Rectal smooth muscle tissue (tissue), 1 donor: ENCODE measurements around the gene ACOX3.

Experiments used
- H3K27ac ChIP-seq: one replicate; pipeline ENCODE4 v1.7.0; 2013; ENCODE audit warnings: low read depth, low read length, inconsistent platforms
- H3K27me3 ChIP-seq: one replicate; pipeline ENCODE4 v1.7.0; 2013; ENCODE audit warnings: low read length; ENCODE audit not compliant: control insufficient read depth, insufficient read depth
- H3K36me3 ChIP-seq: one replicate; pipeline ENCODE4 v1.7.0; 2013; ENCODE audit warnings: low read length; ENCODE audit not compliant: control insufficient read depth, insufficient read depth
- H3K4me1 ChIP-seq: one replicate; pipeline ENCODE4 v1.7.0; 2013; ENCODE audit warnings: low read length; ENCODE audit not compliant: control insufficient read depth, insufficient read depth
- H3K4me3 ChIP-seq: one replicate; pipeline ENCODE4 v1.7.0; 2013; ENCODE audit warnings: low read length
- H3K9ac ChIP-seq: one replicate; pipeline ENCODE4 v1.7.0; 2013; ENCODE audit warnings: low read length

Gene ACOX3

DNA sequence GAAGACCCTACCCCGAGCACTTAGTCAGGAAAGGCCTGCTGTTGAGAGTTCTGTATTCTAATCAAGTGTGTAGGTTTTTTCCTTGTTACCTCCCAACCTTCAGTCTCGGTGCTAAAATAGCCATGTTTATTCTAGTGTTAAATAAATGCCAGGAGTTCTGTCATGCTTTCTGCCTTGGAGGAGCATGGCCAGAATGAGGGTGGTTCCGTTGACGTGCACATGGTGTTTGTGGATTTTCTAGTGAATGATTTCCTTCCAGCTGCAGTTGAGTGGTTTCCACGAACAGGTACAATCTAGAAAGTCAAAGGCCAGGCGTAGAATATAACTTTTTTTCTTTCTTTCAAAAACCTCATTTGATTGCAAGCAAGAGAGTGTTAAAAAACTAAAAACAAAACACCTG lies 21.1 kb upstream of the ACOX3 start:
- Histone ChIP-seq H3K36me3 (peaks cover 25% of the 10 kb centered on the region), H3K9ac (no peak overlapping the region), H3K4me3 (no peak overlapping the region), H3K27ac (no peak overlapping the region), H3K4me1 (no peaks in the 10 kb centered on the region), H3K27me3 (no peaks in the 10 kb centered on the region)

DNA sequence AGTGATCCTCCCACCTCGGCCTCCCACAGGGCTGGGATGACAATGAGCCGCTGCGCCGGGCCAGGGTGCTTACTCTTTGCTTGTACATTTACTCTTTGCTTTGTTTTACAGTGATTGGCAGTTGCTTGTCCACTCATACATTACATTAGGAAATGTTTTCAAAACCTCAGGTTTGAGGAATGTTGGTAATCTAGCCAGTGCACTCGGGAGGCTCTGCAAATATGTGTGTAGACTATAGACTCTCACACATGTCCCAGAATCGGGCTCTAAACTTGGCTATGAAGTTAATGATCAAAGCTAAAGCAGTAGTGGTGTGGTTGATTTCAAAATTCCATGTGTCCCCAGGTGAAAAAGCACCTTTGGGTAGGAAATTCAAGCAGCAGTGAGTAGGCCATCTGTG lies 20.6 kb upstream of the ACOX3 start:
- Histone ChIP-seq H3K27ac (no peak overlapping the region), H3K4me1 (no peaks in the 10 kb centered on the region), H3K9ac (no peak overlapping the region), H3K36me3 (peaks cover 26% of the 10 kb centered on the region), H3K27me3 (no peaks in the 10 kb centered on the region), H3K4me3 (no peak overlapping the region)

DNA sequence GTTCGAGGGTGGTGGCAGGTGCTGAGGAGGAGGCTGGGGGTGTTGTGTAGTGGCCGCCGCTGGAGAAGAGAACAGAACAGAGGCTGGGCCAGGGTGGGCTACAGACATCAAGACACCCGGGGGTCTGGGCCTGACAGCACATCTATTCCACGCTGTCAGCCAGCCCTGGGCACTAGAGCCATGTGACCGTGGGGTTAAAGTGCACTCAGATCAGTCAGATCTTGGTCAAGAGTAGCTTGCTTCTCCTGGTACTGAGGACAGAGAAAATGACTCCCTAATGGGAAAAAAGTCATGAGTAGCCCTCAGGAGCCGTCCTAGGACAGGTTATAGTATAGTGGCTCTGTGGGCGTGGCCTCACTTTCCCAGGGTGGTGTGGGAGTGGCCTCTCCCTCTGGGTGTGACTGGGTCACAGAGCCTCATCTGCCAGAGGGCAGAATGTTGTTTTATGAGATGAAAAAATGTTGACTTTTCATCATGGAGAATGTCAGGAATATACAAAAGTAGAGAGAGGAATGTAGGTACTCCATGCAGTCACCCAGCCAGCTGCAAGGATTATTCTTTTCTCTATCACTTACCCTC lies 19.4 kb upstream of the ACOX3 start:
- H3K9ac ChIP-seq, result no peak overlapping the region
- H3K4me3 ChIP-seq, result no peak overlapping the region
- peaks cover 25% of the 10 kb centered on the region for H3K36me3 ChIP-seq
- H3K27ac ChIP-seq, result no peak overlapping the region
- H3K4me1 ChIP-seq, result no peaks in the 10 kb centered on the region
- no peaks in the 10 kb centered on the region for H3K27me3 ChIP-seq

DNA sequence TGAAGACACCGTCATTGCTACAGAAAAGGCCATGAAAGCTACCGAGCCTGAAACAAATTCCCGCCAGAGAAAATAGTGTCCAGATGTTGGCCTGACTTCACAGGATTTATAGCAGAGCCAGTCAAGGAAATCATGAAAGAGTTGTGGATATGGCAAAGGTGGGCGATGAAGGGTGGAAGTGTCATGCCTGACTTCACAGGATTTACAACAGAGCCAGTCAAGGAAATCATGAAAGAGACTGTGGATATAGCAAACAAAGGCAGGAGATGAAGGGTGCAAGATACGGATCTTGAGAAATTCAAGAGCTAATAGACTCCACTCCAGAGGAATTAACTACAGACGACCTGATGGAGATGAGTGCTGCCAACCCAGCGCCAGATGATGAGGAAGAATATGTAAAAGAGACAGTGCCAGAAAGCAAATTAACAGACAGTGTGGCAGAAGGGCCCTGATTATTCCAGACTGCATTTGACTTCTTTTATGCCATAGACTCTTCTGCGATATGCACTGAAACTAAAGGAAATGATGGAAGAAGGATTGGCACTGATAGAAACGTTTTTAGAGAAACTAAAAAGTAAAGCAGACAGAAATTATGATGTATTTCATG lies 17.2 kb upstream of the ACOX3 start:
- Histone ChIP-seq H3K27me3 (no peaks in the 10 kb centered on the region), H3K4me3 (no peak overlapping the region), H3K36me3 (peaks cover 33% of the 10 kb centered on the region), H3K9ac (no peak overlapping the region), H3K4me1 (no peaks in the 10 kb centered on the region), H3K27ac (no peak overlapping the region)

DNA sequence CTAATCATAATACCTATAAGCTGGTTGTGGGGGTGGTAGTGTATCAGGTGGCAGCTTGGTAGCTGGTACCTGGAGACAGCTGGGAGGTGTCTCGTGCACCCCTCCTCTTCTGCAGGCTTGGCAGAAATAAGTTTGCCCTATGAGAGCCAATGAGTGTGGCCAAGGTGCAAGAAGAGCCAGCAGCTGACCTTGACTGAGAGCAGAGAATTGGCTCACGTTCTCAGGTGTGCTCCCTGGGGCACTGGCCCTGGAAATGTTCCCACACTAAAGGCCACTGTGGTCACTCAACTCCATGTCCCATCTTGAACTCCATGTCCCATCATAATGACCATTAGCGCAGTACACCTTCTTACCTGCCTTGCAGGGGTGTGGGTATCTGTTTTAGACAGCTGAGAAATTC lies 13.4 kb upstream of the ACOX3 start:
- no peak overlapping the region for H3K27ac ChIP-seq
- H3K27me3 ChIP-seq, result no peaks in the 10 kb centered on the region
- H3K4me1 ChIP-seq, result no peaks in the 10 kb centered on the region
- H3K36me3 ChIP-seq, result peaks cover 37% of the 10 kb centered on the region
- H3K4me3 ChIP-seq, result no peak overlapping the region
- no peak overlapping the region for H3K9ac ChIP-seq

DNA sequence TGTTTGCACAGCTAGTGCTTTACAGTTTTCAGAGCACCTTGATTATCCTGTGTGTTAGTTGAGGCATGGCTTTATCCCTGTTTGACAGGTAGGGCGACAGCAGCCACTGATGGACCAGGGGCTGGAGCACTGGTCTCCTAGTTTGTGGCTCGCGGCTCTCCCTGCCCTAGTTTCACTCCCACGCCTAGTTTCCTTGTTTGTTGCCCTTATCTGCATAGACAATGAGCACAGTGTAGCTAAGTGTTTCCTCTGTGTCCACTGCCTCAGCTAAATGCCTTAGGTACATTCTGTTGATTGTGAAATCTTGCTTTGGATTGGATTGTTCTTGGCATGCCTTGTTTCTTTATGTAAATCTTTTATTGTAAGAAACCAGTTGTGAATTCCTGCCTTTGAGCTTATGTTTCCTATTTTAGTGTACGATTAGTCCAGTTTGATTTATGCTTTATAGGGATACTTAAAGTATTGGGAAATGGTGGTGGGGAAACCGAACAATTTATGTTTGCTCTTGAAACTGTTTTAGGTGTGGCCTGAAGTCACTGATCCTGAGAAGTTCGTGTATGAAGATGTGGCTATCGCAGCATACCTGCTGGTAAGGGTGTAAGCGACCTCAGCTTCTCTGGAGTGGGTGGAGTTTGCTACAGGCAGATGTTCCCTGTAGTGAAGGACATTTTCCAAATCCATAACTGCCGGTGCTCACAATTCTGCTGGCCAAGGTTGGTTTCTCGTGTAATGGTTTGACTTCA lies 11.1 kb upstream of the ACOX3 start:
- Histone ChIP-seq H3K4me3 (no peak overlapping the region), H3K9ac (no peak overlapping the region), H3K36me3 (peaks cover 36% of the 10 kb centered on the region)

DNA sequence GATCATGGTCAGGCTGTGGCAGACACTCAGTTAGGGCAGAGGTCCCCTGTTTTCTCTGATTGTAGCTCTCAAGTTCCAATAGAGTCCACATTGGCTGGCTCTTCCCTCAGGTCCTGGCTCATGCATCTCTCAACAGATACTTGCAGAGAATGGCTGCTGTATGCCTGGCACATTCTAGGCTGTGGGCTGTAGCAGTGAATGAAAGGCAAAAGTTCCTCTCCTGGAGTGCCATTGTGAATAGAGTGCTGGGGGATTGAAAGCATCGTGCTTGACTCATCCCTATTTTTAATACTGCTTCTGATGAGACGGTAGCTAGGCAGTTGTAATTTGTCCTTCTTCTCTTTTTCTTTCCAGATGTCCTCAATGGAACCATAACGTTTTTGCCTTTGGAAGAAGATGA lies 5.6 kb upstream of the ACOX3 start:
- Histone ChIP-seq H3K27ac (no peak overlapping the region), H3K9ac (no peak overlapping the region), H3K36me3 (peaks cover 9% of the 10 kb centered on the region), H3K4me1 (peaks cover 13% of the 10 kb centered on the region), H3K27me3 (no peaks in the 10 kb centered on the region), H3K4me3 (no peak overlapping the region)

More for the DNA sequence above, 11.1 kb upstream of the ACOX3 start:
- H3K27ac ChIP-seq, result no peak overlapping the region
- no peaks in the 10 kb centered on the region for H3K4me1 ChIP-seq
- H3K27me3 ChIP-seq, result no peaks in the 10 kb centered on the region

DNA sequence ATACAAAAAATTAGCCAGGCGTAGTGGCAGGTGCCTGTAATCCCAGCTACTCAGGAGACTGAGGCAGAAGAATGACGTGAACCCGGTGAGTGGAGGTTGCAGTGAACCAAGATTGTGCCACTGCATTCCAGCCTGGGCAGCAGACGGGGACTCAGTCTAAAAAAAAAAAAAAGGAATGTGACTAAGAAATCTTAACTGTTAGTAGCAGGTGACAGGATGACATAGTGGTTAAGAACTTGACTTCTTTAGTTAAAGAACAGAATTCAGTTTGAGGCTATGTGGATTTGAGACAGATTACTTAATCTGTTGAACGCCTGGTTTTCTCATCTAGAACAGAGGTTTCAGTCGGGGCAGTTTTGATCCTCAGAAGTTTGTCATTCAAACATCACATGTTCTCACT lies 3.3 kb upstream of the ACOX3 start:
- Histone ChIP-seq H3K4me3 (no peak overlapping the region), H3K36me3 (peaks cover 9% of the 10 kb centered on the region), H3K27me3 (no peaks in the 10 kb centered on the region), H3K9ac (no peak overlapping the region), H3K4me1 (peaks cover 16% of the 10 kb centered on the region), H3K27ac (no peak overlapping the region)

DNA sequence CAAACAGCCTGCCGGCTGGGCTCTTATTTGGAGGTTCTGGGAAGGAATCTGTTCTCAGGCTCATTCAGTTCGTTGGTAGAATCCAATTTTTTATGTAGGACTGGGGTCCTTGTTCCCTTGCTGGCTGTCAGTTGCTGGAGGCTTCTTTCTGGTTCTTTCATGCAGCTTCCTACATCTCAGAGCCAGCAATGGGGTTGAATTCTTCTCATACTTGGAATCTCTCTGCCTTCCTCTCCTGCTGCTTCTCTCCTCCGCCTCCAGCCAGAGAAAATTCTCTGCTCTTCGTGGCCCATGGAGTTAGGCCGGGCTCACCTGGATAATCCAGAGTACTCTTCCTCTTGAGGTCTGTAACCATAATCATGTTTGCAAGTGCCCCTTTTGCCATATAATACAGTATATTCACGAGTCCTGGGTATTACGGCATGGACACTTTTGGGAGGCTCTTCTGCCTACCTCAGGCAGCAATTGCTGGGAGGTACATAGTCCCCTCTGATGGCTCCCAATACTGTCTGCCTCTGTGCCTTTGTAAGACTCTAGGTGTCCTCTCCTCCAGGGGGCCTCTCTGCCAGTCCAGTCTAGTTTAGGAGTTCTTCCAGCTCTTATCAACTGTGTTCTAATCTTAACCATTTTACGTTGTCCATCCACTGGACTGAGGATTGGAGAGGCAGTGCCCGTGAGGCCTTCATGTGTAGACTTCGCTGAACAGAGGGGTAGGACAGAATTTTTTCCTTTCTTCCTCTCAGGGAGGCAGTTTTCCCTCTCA lies 2.3 kb upstream of the ACOX3 start:
- peak overlapping the region; percentile 77 for H3K4me3 ChIP-seq
- H3K27me3 ChIP-seq, result no peaks in the 10 kb centered on the region
- H3K9ac ChIP-seq, result no peak overlapping the region
- H3K36me3 ChIP-seq, result peaks cover 7% of the 10 kb centered on the region
- H3K4me1 ChIP-seq, result peaks cover 16% of the 10 kb centered on the region
- H3K27ac ChIP-seq, result no peak overlapping the region

DNA sequence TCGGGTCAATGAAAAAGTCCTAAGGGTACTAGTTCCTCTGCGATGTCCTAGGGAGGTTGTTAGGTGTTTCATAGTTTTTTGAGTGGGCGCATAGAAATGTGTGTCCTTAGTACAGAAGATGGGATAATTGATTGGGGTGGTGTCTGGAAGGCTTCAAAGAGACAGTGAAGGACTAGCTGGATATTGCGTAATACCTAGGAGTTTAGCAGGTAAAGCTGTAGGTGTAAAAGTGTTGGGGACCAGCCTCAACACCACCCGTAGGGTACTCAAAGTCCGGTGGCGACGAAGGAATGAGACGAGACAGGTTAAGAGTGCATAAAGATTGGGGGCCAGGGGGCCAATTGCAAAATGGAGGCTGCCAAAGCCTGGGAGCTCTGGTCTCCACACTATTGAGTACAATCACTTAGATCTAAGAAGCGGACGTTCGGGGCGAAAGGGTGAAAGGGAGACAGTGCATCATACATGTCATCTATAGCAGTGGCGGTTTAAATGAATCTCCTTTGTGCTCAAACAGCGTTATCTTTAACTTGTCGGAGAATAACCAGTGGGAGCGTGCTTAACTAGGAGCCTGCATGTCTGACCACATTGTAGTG lies 1.1 kb upstream of the ACOX3 start:
- Histone ChIP-seq H3K9ac (no peak overlapping the region), H3K27me3 (no peaks in the 10 kb centered on the region), H3K4me1 (peaks cover 16% of the 10 kb centered on the region), H3K36me3 (peaks cover 3% of the 10 kb centered on the region), H3K27ac (no peak overlapping the region), H3K4me3 (peak overlapping the region; percentile 77)

DNA sequence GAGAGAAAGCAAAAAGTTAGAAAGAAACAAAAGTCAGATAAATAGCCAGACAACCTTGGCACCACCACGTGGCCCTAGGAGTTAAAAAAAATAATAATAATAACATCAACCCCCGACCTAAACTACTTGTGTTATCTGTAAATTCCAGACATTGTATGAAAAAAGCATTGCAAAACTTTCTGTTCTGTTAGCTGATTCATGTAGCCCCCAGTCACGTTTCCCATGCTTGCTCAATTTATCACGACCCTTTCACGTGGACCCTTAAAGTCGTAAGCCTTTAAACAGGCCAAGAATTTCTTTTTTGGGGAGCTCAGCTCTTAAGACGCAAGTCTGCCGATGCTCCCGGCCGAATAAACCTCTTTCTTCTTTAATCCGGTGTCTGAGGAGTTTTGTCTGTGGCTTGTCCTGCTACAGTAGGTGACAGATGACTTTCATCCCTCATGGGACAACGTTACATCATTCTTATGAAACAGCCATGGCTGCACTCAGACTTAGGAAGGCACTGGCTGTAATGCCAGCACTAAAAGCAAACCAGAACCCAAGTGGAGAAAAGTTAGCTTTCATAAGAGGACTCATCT lies 520 bp downstream of the ACOX3 start:
- Histone ChIP-seq H3K4me3 (peak overlapping the region; percentile 77), H3K4me1 (peaks cover 18% of the 10 kb centered on the region), H3K27ac (peak overlapping the region; percentile 88), H3K9ac (peak overlapping the region; percentile 74), H3K27me3 (no peaks in the 10 kb centered on the region), H3K36me3 (no peaks in the 10 kb centered on the region)

DNA sequence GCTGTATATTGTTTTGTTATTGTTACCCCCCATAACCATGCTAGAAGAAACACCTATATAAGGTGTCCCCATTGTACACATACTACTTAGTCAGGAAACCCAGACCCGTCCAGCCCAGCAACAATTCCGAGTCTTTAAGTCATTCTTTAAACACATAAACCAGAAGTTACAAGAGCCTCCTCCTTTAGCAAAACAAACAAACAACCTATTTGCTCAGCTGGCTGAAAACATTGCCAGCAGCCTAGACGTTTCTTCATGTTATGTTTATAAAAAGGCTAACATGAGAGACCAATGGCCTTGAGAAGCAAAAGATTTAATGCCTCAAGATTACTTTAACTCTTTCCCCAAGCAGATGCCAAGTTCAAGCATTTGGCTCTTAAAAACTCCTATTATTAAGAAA lies 1.4 kb downstream of the ACOX3 start:
- Histone ChIP-seq H3K27ac (no peak overlapping the region), H3K27me3 (no peaks in the 10 kb centered on the region), H3K4me3 (no peak overlapping the region), H3K36me3 (no peaks in the 10 kb centered on the region), H3K9ac (no peak overlapping the region), H3K4me1 (peaks cover 18% of the 10 kb centered on the region)
